HCT116 (cell line): Measurements from ENCODE around the gene TNXB. TPM values are rescaled to one million over a fixed set of nuclear protein-coding genes. Genes with fewer than 3 reads are reported as not detected.

Source experiments
- ATAC-seq: fragments of 200-7000 bp; cut with Tn5 transposase; 2 replicates; pipeline ENCODE4 v1.9.1; 2020; ENCODE audit warnings: mild to moderate bottlenecking, moderate library complexity
- BruUV-seq: library from RNA; stranded (reverse); fragments of 400-500 nt; replicated peaks from 2 replicates; lab custom pipeline; 2021; lab: Mats Ljungman, UMichigan
- CTCF ChIA-PET: fragments of 300-600 bp; sonication (Branson Sonifier 250); formaldehyde crosslinking; loops from one replicate; lab custom pipeline; 2021; ENCODE audit warnings: antibody characterized with exemption; lab: Charles Lee
- POLR2A ChIA-PET: fragments of 300-600, 350-600 bp; sonication (Branson Sonifier 250); formaldehyde crosslinking; loops from one replicate; lab custom pipeline; 2021; ENCODE audit warnings: antibody characterized with exemption; lab: Charles Lee
- RAD21 ChIA-PET, 2 experiments: fragments of 300-600 bp; sonication (Branson Sonifier 250); formaldehyde crosslinking; loops; one replicate each; lab custom pipeline; 2023; ENCODE audit warnings: low total read pairs in 2 of 2; ENCODE audit not compliant: uncharacterized antibody in 2 of 2, unreplicated experiment in 2 of 2, low non-redundant PET in 1 of 2; lab: Charles Lee
- DNase-seq: peaks from one replicate; pipeline ENCODE4 v3.0.0-alpha.2; 2010; ENCODE audit warnings: low read depth, low spot score
- H2AFZ ChIP-seq: fragments of 200-600 bp; shearing (Covaris generic), sonication (generic); 2 replicates; pipeline ENCODE4 v1.6.1; 2017; ENCODE audit warnings: low read depth, mixed run types, mixed read lengths, antibody characterized with exemption, low read length; ENCODE audit not compliant: poor library complexity, severe bottlenecking
- H3K27ac ChIP-seq: 2 replicates; pipeline ENCODE4 v1.5.1; 2012; ENCODE audit warnings: low read depth, low read length
- H3K27me3 ChIP-seq: fragments of 200-600 bp; sonication (generic); 2 replicates; pipeline ENCODE4 v1.6.1; 2016; ENCODE audit warnings: mixed run types, low read length, mixed read lengths; ENCODE audit not compliant: insufficient read depth
- H3K36me3 ChIP-seq, 2 experiments: fragments of 200-500 bp in 1 of 2; fragments of 200-600 bp in 1 of 2; sonication (Bioruptor generic) in 1 of 2; sonication (generic) in 1 of 2; 2 replicates each; pipeline versions ENCODE4 v1.5.1 to v1.6.1; 2014 to 2016; ENCODE audit warnings: low read length in 2 of 2, inconsistent platforms in 1 of 2, mixed read lengths in 1 of 2, mixed run types in 1 of 2; ENCODE audit not compliant: insufficient read depth in 2 of 2, control insufficient read depth in 1 of 2
- H3K4me1 ChIP-seq, 2 experiments: fragments of 200-600 bp in 1 of 2; sonication (generic) in 1 of 2; 2 replicates each; pipeline versions ENCODE4 v1.5.1 to v1.6.1; 2012 to 2017; ENCODE audit warnings: low read length in 2 of 2, inconsistent platforms in 1 of 2, mild to moderate bottlenecking in 1 of 2, mixed read lengths in 1 of 2, mixed run types in 1 of 2, moderate library complexity in 1 of 2; ENCODE audit not compliant: insufficient read depth in 2 of 2, control insufficient read depth in 1 of 2
- H3K4me2 ChIP-seq: fragments of 200-600 bp; sonication (generic); 2 replicates; pipeline ENCODE4 v1.6.1; 2017; ENCODE audit warnings: mixed run types, low read length, mixed read lengths
- H3K4me3 ChIP-seq, 2 experiments: fragments of 200-600 bp in 1 of 2; sonication (generic) in 1 of 2; replicated peaks in 1 of 2; 2 replicates each; pipeline ENCODE4 v1.5.1; 2011 to 2016; ENCODE audit warnings: low read length in 2 of 2, control low read depth in 1 of 2, low read depth in 1 of 2, mild to moderate bottlenecking in 1 of 2, mixed read lengths in 1 of 2, mixed run types in 1 of 2
- H3K79me2 ChIP-seq: fragments of 200-600 bp; sonication (generic); 2 replicates; pipeline ENCODE4 v1.6.1; 2017; ENCODE audit warnings: mild to moderate bottlenecking, mixed run types, low read length, moderate library complexity, mixed read lengths; ENCODE audit not compliant: insufficient read depth
- H3K9ac ChIP-seq: fragments of 200-600 bp; sonication (generic); 2 replicates; pipeline ENCODE4 v1.6.1; 2016; ENCODE audit warnings: low read length, mixed read lengths
- H3K9me2 ChIP-seq: fragments of 200-600 bp; sonication (generic), shearing (Covaris generic); 2 replicates; pipeline ENCODE4 v1.6.1; 2017; ENCODE audit warnings: mixed run types, mild to moderate bottlenecking, moderate library complexity; ENCODE audit not compliant: insufficient read depth
- H3K9me3 ChIP-seq, 2 experiments: fragments of 200-500 bp in 1 of 2; fragments of 200-600 bp in 1 of 2; sonication (Bioruptor generic) in 1 of 2; sonication (generic) in 1 of 2; 2 replicates each; pipeline ENCODE4 v1.6.1; 2014 to 2017; ENCODE audit warnings: low read length in 2 of 2, mixed read lengths in 2 of 2, inconsistent platforms in 1 of 2, low read depth in 1 of 2, mild to moderate bottlenecking in 1 of 2, mixed run types in 1 of 2, moderate library complexity in 1 of 2; ENCODE audit not compliant: control insufficient read depth in 1 of 2, insufficient read depth in 1 of 2
- H4K20me1 ChIP-seq: fragments of 200-600 bp; sonication (generic), shearing (Covaris generic); 2 replicates; pipeline ENCODE4 v1.6.1; 2017; ENCODE audit warnings: mixed run types, mild to moderate bottlenecking, moderate library complexity; ENCODE audit not compliant: insufficient read depth
- ATF3 ChIP-seq: IDR thresholded peaks from 2 replicates; pipeline ENCODE4 v1.6.1; 2012
- CBX3 ChIP-seq: IDR thresholded peaks from 2 replicates; pipeline ENCODE4 v1.6.1; 2012; ENCODE audit warnings: low read depth
- CEBPB ChIP-seq: IDR thresholded peaks from 2 replicates; pipeline ENCODE4 v1.6.1; 2012; ENCODE audit warnings: low read depth
- CTCF ChIP-seq, 3 experiments: fragments of 200-600 bp in 1 of 3; sonication (generic) in 1 of 3; IDR thresholded peaks in 2 of 3; conservative IDR thresholded peaks in 1 of 3; 2 replicates each; pipeline ENCODE4 v1.5.1; 2012 to 2017; ENCODE audit warnings: low read depth in 2 of 3, low read length in 2 of 3, antibody characterized with exemption in 1 of 3, borderline replicate concordance in 1 of 3, control low read depth in 1 of 3, mild to moderate bottlenecking in 1 of 3, mixed read lengths in 1 of 3, mixed run types in 1 of 3, moderate library complexity in 1 of 3; ENCODE audit not compliant: insufficient read depth in 1 of 3
- EGR1 ChIP-seq: IDR thresholded peaks from 2 replicates; pipeline ENCODE4 v1.6.1; 2012; ENCODE audit warnings: low read depth
- EZH2 ChIP-seq: fragments of 200-600 bp; sonication (generic); IDR thresholded peaks from 2 replicates; pipeline ENCODE4 v1.6.1; 2017; ENCODE audit warnings: antibody characterized with exemption, mixed run types
- EZH2phosphoT487 ChIP-seq: fragments of 200-600 bp; IDR thresholded peaks from 2 replicates; pipeline ENCODE4 v1.6.1; 2018; ENCODE audit warnings: antibody characterized with exemption, borderline replicate concordance
- FOSL1 ChIP-seq: IDR thresholded peaks from 2 replicates; pipeline ENCODE4 v1.6.1; 2012; ENCODE audit warnings: low read depth
- POLR2A ChIP-seq: IDR thresholded peaks from 2 replicates; pipeline ENCODE4 v1.7.0; 2011; ENCODE audit warnings: borderline replicate concordance; ENCODE audit not compliant: insufficient read depth, insufficient read length; ENCODE audit errors: extremely low read depth
- POLR2AphosphoS5 ChIP-seq: IDR thresholded peaks from 2 replicates; pipeline ENCODE4 v1.6.1; 2011; ENCODE audit warnings: mild to moderate bottlenecking, low read depth, low read length, moderate library complexity
- RAD21 ChIP-seq: IDR thresholded peaks from 2 replicates; pipeline ENCODE4 v1.6.1; 2012; ENCODE audit warnings: low read depth, mild to moderate bottlenecking
- SIN3A ChIP-seq: IDR thresholded peaks from 2 replicates; pipeline ENCODE4 v1.6.1; 2012; ENCODE audit warnings: low read depth
- SRF ChIP-seq: IDR thresholded peaks from 2 replicates; pipeline ENCODE4 v1.6.1; 2012; ENCODE audit warnings: low read depth
- TCF7L2 ChIP-seq: IDR thresholded peaks from 2 replicates; pipeline ENCODE4 v1.7.0; 2011; ENCODE audit warnings: borderline replicate concordance, inconsistent platforms; ENCODE audit not compliant: insufficient read depth, insufficient read length; ENCODE audit errors: extremely low read depth
- YY1 ChIP-seq: IDR thresholded peaks from 2 replicates; pipeline ENCODE4 v1.6.1; 2011; ENCODE audit warnings: low read length, low read depth, moderate library complexity, mild to moderate bottlenecking; ENCODE audit not compliant: insufficient replicate concordance; ENCODE audit errors: extremely low read depth
- ZBTB33 ChIP-seq: IDR thresholded peaks from 2 replicates; pipeline ENCODE4 v1.6.1; 2011; ENCODE audit warnings: mild to moderate bottlenecking, low read length, moderate library complexity; ENCODE audit not compliant: insufficient replicate concordance; ENCODE audit errors: extremely low read depth
- ZFX ChIP-seq: fragments of 450-650 bp; IDR thresholded peaks from 2 replicates; pipeline ENCODE4 v1.6.1; 2017
- ZNF274 ChIP-seq: fragments of 200-500 bp; sonication (Bioruptor generic); IDR thresholded peaks from 2 replicates; pipeline ENCODE4 v1.6.1; 2014; ENCODE audit warnings: mild to moderate bottlenecking, low read depth, low read length, inconsistent platforms
- intact Hi-C: fragments of 100-400 bp; cut with micrococcal nuclease; formaldehyde crosslinking; loops from 2 replicates; pipeline ENCODE4 v1.10.0; 2022
- total RNA-seq: library from RNA; stranded (reverse); gene quantifications from one replicate; pipeline ENCODE4 v1.2.1, GENCODE V29; 2021; ENCODE audit not compliant: unreplicated experiment

TNXB gene
- total RNA-seq, 1 experiment from 2014 or later, result 8.5 TPM

GRCh38 chr6:32133786-32134185 is 24.6 kb upstream of the TNXB start:
- ChIA-PET CTCF (no interaction called here), RAD21 (no interaction called here), POLR2A (no interaction called here)
- Histone ChIP-seq H3K27me3 (no peaks in the 10 kb centered on the region), H3K4me3 (no peak overlapping the region), H3K9ac (no peak overlapping the region), H3K9me3 (no peaks in the 10 kb centered on the region), H3K4me2 (no peak overlapping the region), H3K27ac (no peak overlapping the region), H2AFZ (no peak overlapping the region), H3K36me3 (no peaks in the 10 kb centered on the region), H3K79me2 (peaks cover 10% of the 10 kb centered on the region), H4K20me1 (no peaks in the 10 kb centered on the region), H3K9me2 (no peaks in the 10 kb centered on the region), H3K4me1 (peaks cover 12 to 16% of the 10 kb centered on the region in 2 experiments)
- intact Hi-C loops, result no loop called here
- DNase-seq (no peak), ATAC-seq (no peak)
- no TSS peak for BruUV-seq
- TF ChIP-seq SIN3A (no peak), ZFX (no peak), CBX3 (no peak), EZH2phosphoT487 (no peak), CTCF (IDR thresholded peaks at IDR 0.05 in 2 of 3, conservative IDR thresholded peaks at IDR 0.05 in 1 of 3; ENCODE audit: borderline replicate concordance in 1 of 3, insufficient read depth in 1 of 3, low read depth in 2 of 3, low read length in 2 of 3) (no peak), ATF3 (no peak), ZBTB33 (no peak), RAD21 (no peak), POLR2A (no peak), FOSL1 (no peak), CEBPB (no peak), ZNF274 (no peak), EZH2 (no peak), EGR1 (no peak), YY1 (no peak), SRF (no peak), POLR2AphosphoS5 (no peak), TCF7L2 (no peak)
